GM12878 (cell line): ENCODE data around the gene ALAS1. TPM values are rescaled to one million over a fixed set of nuclear protein-coding genes. Genes with fewer than 3 reads are reported as not detected.

Source experiments
- ATAC-seq: fragments of 200-7000 bp; cut with Tn5 transposase; 3 replicates; pipeline ENCODE4 v1.9.1; 2020; ENCODE audit warnings: mild to moderate bottlenecking, moderate library complexity
- BruUV-seq: library from RNA; stranded (reverse); fragments of 400-500 nt; replicated peaks from 2 replicates; lab custom pipeline; 2021; lab: Mats Ljungman, UMichigan
- CTCF ChIA-PET: fragments of 300-600 bp; sonication (Branson Sonifier 250); formaldehyde crosslinking; extraction: SDS; loops from one replicate; lab custom pipeline; 2021; ENCODE audit warnings: inconsistent platforms; lab: Yijun Ruan, JAX
- POLR2A ChIA-PET: fragments of 350-600 bp; formaldehyde crosslinking; extraction: SDS; loops from one replicate; lab custom pipeline; 2021; ENCODE audit warnings: inconsistent platforms; lab: Charles Lee
- RAD21 ChIA-PET: fragments of 300-600 bp; sonication (Branson Sonifier 250); formaldehyde crosslinking; loops from one replicate; lab custom pipeline; 2023; ENCODE audit warnings: antibody characterized with exemption; ENCODE audit not compliant: unreplicated experiment; lab: Charles Lee
- SMC1A ChIA-PET: fragments of 300-600 bp; sonication (Branson Sonifier 250); formaldehyde crosslinking; loops from one replicate; lab custom pipeline; 2023; ENCODE audit not compliant: unreplicated experiment, uncharacterized antibody; lab: Charles Lee
- DNase-seq: peaks from one replicate; pipeline ENCODE4 v3.0.0-alpha.2; 2011; ENCODE audit warnings: low read depth, low spot score
- FAIRE-seq: peaks from 3 replicates; lab custom pipeline; 2011; peaks lifted over from hg19 to GRCh38; lab: Jason Lieb, UNC
- H2AFZ ChIP-seq: 2 replicates; pipeline ENCODE4 v1.6.0; 2011; ENCODE audit warnings: low read depth, low read length, control low read depth; ENCODE audit not compliant: control insufficient read depth
- H3K27ac ChIP-seq: 2 replicates; pipeline ENCODE4 v1.5.1; 2011; ENCODE audit warnings: control low read depth; ENCODE audit not compliant: control insufficient read depth, insufficient read depth
- H3K27me3 ChIP-seq, 2 experiments: replicated peaks in 1 of 2; 2 replicates each; pipeline versions ENCODE4 v1.6.0 to v1.6.1; 2011; ENCODE audit warnings: low read length in 1 of 2; ENCODE audit not compliant: control insufficient read depth in 2 of 2, insufficient read depth in 2 of 2
- H3K36me3 ChIP-seq, 2 experiments: 2 replicates each; pipeline ENCODE4 v1.5.1; 2011; ENCODE audit warnings: low read length in 1 of 2; ENCODE audit not compliant: control insufficient read depth in 2 of 2, insufficient read depth in 2 of 2
- H3K4me1 ChIP-seq: 2 replicates; pipeline ENCODE4 v1.6.1; 2011; ENCODE audit warnings: mild to moderate bottlenecking, low read length, moderate library complexity, mixed read lengths; ENCODE audit not compliant: control insufficient read depth, insufficient read depth
- H3K4me2 ChIP-seq: 2 replicates; pipeline ENCODE4 v1.6.0; 2011; ENCODE audit warnings: control low read depth; ENCODE audit not compliant: control insufficient read depth, insufficient read depth
- H3K4me3 ChIP-seq: fragments of 200-600 bp; sonication (generic); 2 replicates; pipeline ENCODE4 v1.5.1; 2016
- H3K79me2 ChIP-seq: 2 replicates; pipeline ENCODE4 v1.6.0; 2011; ENCODE audit warnings: low read length; ENCODE audit not compliant: control insufficient read depth, insufficient read depth
- H3K9ac ChIP-seq: 2 replicates; pipeline ENCODE4 v1.8.0; 2011; ENCODE audit warnings: low read length, control low read depth, mixed read lengths; ENCODE audit not compliant: control insufficient read depth, insufficient read depth
- H3K9me3 ChIP-seq: replicated peaks from 3 replicates; pipeline ENCODE4 v1.5.1; 2011; ENCODE audit warnings: mild to moderate bottlenecking, low read length; ENCODE audit not compliant: control insufficient read depth, insufficient read depth
- H4K20me1 ChIP-seq: 2 replicates; pipeline ENCODE4 v1.6.0; 2011; ENCODE audit not compliant: control insufficient read depth, insufficient read depth
- SUPT20H ChIP-seq: IDR thresholded peaks from 2 replicates; pipeline ENCODE4 v1.6.1; 2011; ENCODE audit warnings: low read depth, mild to moderate bottlenecking, low read length, moderate library complexity, borderline replicate concordance; ENCODE audit not compliant: control insufficient read depth
- WGBS: methylation state at CpG from one replicate; pipeline ENCODE4 v1.1.6; 2016; ENCODE audit warnings: low lambda C conversion rate; ENCODE audit not compliant: insufficient replicate concordance, insufficient coverage; ENCODE audit errors: missing lambda C conversion rate; 5-methylcytosine and 5-hydroxymethylcytosine counted together
- in situ Hi-C: fragments of 300-500 bp; cut with MboI; formaldehyde crosslinking; loops from 9 replicates; pipeline ENCODE4 v1.14.3; 2018; ENCODE audit warnings: mixed read lengths
- intact Hi-C: fragments of 100-400 bp; cut with micrococcal nuclease; formaldehyde crosslinking; loops from one replicate; pipeline ENCODE4 v1.14.2; 2022; ENCODE audit not compliant: unreplicated experiment
- polyA plus RNA-seq, 11 experiments: library from polyadenylated mRNA; depleted of rRNA in 4 of 11; unstranded in 6 of 11; stranded (reverse) in 5 of 11; fragments of >200 nt; fragmentation: Nextera tagmentation in 4 of 11; fragmentation: Illumina TruSeq in 1 of 11; extraction: Ambion mirVana in 4 of 11; extraction: Trizol in 1 of 11; gene quantifications; 1 replicate in 1 of 11; 2 replicates in 10 of 11; pipeline versions ENCODE4 v1.2.1 to v1.2.3, GENCODE V29; 2011 to 2016; ENCODE audit warnings: inconsistent platforms in 2 of 11, missing spikeins in 2 of 11, low read depth in 1 of 11
- total RNA-seq, 4 experiments: library from RNA; depleted of rRNA in 3 of 4; stranded (reverse); fragments of >200 nt in 3 of 4; fragmentation: Illumina TruSeq in 1 of 4; extraction: Trizol in 1 of 4; gene quantifications; 2 replicates each; pipeline versions ENCODE4 v1.2.1 to v1.2.3, GENCODE V29; 2013 to 2021
- TF ChIP-seq, protein P1 (sequence below), 3 experiments: IDR thresholded peaks in 2 of 3; conservative IDR thresholded peaks in 1 of 3; 2 replicates each; pipeline ENCODE4 v1.5.1; 2011; ENCODE audit warnings: low read depth in 3 of 3, low read length in 3 of 3, mild to moderate bottlenecking in 3 of 3, control low read depth in 2 of 3, moderate library complexity in 2 of 3, inconsistent platforms in 1 of 3, mixed read lengths in 1 of 3; ENCODE audit not compliant: control insufficient read depth in 2 of 3, insufficient read depth in 1 of 3; ENCODE audit errors: extremely low read depth in 1 of 3

Gene ALAS1
- total and polyA plus RNA-seq, 10 of the 15 experiments (the other 5 are each of a cell fraction or from before 2014, with no cell fraction given): 69.9 to 115 (median 94.1) TPM

DNA sequence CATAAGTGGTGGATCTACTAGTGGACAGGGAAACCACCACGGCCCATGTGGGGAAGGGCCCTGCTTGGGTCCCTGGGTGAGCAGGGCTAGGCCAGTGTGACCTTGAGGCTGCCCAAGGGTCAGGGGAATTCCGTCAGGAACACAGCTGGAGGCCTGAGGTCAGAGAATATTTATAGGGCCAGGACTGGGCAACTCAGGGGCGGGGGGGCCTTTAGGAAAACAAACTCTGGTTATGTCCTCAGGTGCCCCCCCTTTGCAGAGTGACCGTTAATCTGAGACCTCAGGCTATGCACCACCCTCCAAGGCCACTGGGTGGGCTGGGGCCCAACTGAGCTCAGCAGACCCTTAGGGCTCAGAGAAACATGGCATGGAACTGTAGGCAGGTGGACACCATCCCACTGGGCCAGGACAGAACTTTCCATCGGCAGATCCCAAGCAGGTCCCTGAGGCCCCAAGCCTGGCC, 38.5 kb downstream of the ALAS1 start:
- ChIA-PET POLR2A (interaction anchor here (1.5 to 7.2 kb wide), 3 partner anchors 11 to 102 kb away, joined by 7 to 43 read pairs (median 34); partner anchors contain the start of genes TLR9 and WDR82), RAD21 (interaction anchor here (1.4 to 1.8 kb wide), 3 partner anchors 10 to 52 kb away, joined by 5 to 6 read pairs (median 6); partner anchors contain the start of genes GLYCTK, PPM1M and WDR82), SMC1A (interaction anchor here (1.5 to 4.2 kb wide), 6 partner anchors 11 to 103 kb away, joined by 5 to 25 read pairs (median 9); partner anchors contain the start of gene TLR9), CTCF (interaction anchor here (0.8 to 3.3 kb wide), 7 partner anchors 9 to 201 kb away, joined by 3 to 26 read pairs (median 5); no protein-coding TSS in a partner anchor)
- ATAC-seq: no peak
- TF ChIP-seq, protein P1, sequence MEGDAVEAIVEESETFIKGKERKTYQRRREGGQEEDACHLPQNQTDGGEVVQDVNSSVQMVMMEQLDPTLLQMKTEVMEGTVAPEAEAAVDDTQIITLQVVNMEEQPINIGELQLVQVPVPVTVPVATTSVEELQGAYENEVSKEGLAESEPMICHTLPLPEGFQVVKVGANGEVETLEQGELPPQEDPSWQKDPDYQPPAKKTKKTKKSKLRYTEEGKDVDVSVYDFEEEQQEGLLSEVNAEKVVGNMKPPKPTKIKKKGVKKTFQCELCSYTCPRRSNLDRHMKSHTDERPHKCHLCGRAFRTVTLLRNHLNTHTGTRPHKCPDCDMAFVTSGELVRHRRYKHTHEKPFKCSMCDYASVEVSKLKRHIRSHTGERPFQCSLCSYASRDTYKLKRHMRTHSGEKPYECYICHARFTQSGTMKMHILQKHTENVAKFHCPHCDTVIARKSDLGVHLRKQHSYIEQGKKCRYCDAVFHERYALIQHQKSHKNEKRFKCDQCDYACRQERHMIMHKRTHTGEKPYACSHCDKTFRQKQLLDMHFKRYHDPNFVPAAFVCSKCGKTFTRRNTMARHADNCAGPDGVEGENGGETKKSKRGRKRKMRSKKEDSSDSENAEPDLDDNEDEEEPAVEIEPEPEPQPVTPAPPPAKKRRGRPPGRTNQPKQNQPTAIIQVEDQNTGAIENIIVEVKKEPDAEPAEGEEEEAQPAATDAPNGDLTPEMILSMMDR (IDR thresholded peaks at IDR 0.05 in 2 of 3, conservative IDR thresholded peaks at IDR 0.05 in 1 of 3; ENCODE audit: control insufficient read depth in 2 of 3, extremely low read depth in 1 of 3, insufficient read depth in 1 of 3, low read depth in 3 of 3, low read length in 3 of 3): 0 out of 6 replicates have a peak, but pooled peaks of 1 of the 3 experiments have one; percentile 18
- TF ChIP-seq SUPT20H: no peak
- no peak overlapping the region for H3K4me3 ChIP-seq
- no TSS peak for BruUV-seq
- peaks cover 30% of the 10 kb centered on the region for H3K4me1 ChIP-seq
- 66% methylated on average over 5 of the region's 5 CpGs for WGBS
- DNase-seq: no peak
- peaks cover 2 to 5% of the 10 kb centered on the region in 2 experiments; a peak in 2 of 4 replicates for H3K36me3 ChIP-seq
- in situ Hi-C loops: no loop called here
- peak overlapping the region; percentile 31; the same call in 1 of the 2 replicates for H3K27ac ChIP-seq
- H2AFZ ChIP-seq: no peak overlapping the region
- H4K20me1 ChIP-seq: no peaks in the 10 kb centered on the region
- no peak overlapping the region for H3K9ac ChIP-seq
- H3K9me3 ChIP-seq: no peaks in the 10 kb centered on the region
- peaks cover 39% of the 10 kb centered on the region for H3K79me2 ChIP-seq
- no peaks in the 10 kb centered on the region for H3K27me3 ChIP-seq
- FAIRE-seq: no peak
- intact Hi-C loops: no loop called here
- 0 out of 2 replicates have a peak overlapping the region, but pooled peaks have one; percentile 13 for H3K4me2 ChIP-seq
